Raji (cell line): ENCODE measurements around the gene FN3KRP.

Experiments
- POLR2A ChIP-seq: IDR thresholded peaks from 2 replicates; pipeline ENCODE4 v1.6.1; 2011; ENCODE audit warnings: low read depth, low read length, control low read depth; ENCODE audit not compliant: insufficient read depth

Gene FN3KRP

GRCh38 chr17:82718986-82719685 is 2.6 kb downstream of the FN3KRP start:
- no peak for TF ChIP-seq POLR2A

- TF ChIP-seq POLR2A = no peak
Observed at GRCh38 chr17:82720204-82720603, 3.7 kb downstream of the FN3KRP start.

GRCh38 chr17:82722341-82723013 is 6.0 kb downstream of the FN3KRP start:
- no peak for TF ChIP-seq POLR2A

- TF ChIP-seq POLR2A = no peak
Observed at GRCh38 chr17:82723169-82723807, 6.8 kb downstream of the FN3KRP start.

- TF ChIP-seq POLR2A = no peak
Observed at GRCh38 chr17:82726427-82726826, 9.9 kb downstream of the FN3KRP start.

GRCh38 chr17:82729479-82730260 is 13.2 kb downstream of the FN3KRP start:
- TF ChIP-seq POLR2A = no peak

GRCh38 chr17:82732118-82732743 is 15.7 kb downstream of the FN3KRP start:
- TF ChIP-seq POLR2A = no peak

- TF ChIP-seq POLR2A = no peak
Observed at GRCh38 chr17:82734987-82735866, 18.7 kb downstream of the FN3KRP start, which contains the start of gene FN3K. Gene FN3K, plus strand, starts transcription at chr17:82735615. Its CDS starts 22 bp downstream, at chr17:82735637.

GRCh38 chr17:82736511-82737185 is 20.1 kb downstream of the FN3KRP start:
- no peak for TF ChIP-seq POLR2A

GRCh38 chr17:82737967-82738877 is 21.7 kb downstream of the FN3KRP start:
- TF ChIP-seq POLR2A = no peak

- no peak for TF ChIP-seq POLR2A
Observed at GRCh38 chr17:82740906-82741759, 24.6 kb downstream of the FN3KRP start.
